Measurements from ENCODE around the gene HADH.
A peak's percentile ranks its signal among the peaks of the same experiment; 100 is the strongest.

GRCh38 chr4:107989537-107990386, at the start of gene HADH:
- TF ChIP-seq POLR2A (IDR thresholded peaks at IDR 0.05), result peak in 1 of 2 donors; percentile 93
- TF ChIP-seq CTCF (IDR thresholded peaks at IDR 0.05), result no peak

All from thyroid gland (tissue), 4 donors.